Caco-2 (cell line): ENCODE results near the gene ARPC1B. TPM values are rescaled to one million over a fixed set of nuclear protein-coding genes. Genes with fewer than 3 reads are reported as not detected.
A peak's percentile ranks its signal among the peaks of the same experiment; 100 is the strongest.

Source experiments
- BruUV-seq: library from RNA; stranded (reverse); fragments of 400-500 nt; replicated peaks from 2 replicates; lab custom pipeline; 2021; lab: Mats Ljungman, UMichigan
- CTCF ChIA-PET: fragments of 300-600 bp; sonication (Branson Sonifier 250); formaldehyde crosslinking; loops from one replicate; lab custom pipeline; 2022; ENCODE audit warnings: antibody characterized with exemption; lab: Charles Lee
- POLR2A ChIA-PET: fragments of 300-600 bp; sonication (Branson Sonifier 250); formaldehyde crosslinking; loops from one replicate; lab custom pipeline; 2022; ENCODE audit warnings: antibody characterized with exemption; lab: Charles Lee
- DNase-seq, 2 experiments: peaks; one replicate each; pipeline versions ENCODE4 v3.0.0 to v3.0.0-alpha.2; 2020 to 2022
- H3K27me3 ChIP-seq: replicated peaks from 2 replicates; pipeline ENCODE4 v1.6.0; 2011; ENCODE audit warnings: low read length; ENCODE audit not compliant: control insufficient read depth, insufficient read depth
- H3K36me3 ChIP-seq: 2 replicates; pipeline ENCODE4 v1.5.1; 2011; ENCODE audit warnings: low read length; ENCODE audit not compliant: control insufficient read depth, insufficient read depth
- H3K4me1 ChIP-seq: fragments of 250-450 bp; sonication (Bioruptor Pico); 2 replicates; pipeline ENCODE4 v1.5.1; 2020; ENCODE audit warnings: mild to moderate bottlenecking
- H3K4me3 ChIP-seq: 2 replicates; pipeline ENCODE4 v1.5.1; 2011; ENCODE audit warnings: low read depth, mild to moderate bottlenecking, control low read depth, low read length
- H3K9me3 ChIP-seq: fragments of 250-450 bp; sonication (Bioruptor Pico); 2 replicates; pipeline ENCODE4 v1.5.1; 2020; ENCODE audit warnings: mild to moderate bottlenecking, moderate library complexity
- H3K27ac Mint-ChIP-seq: one replicate; pipeline ENCODE4 v1.8.0; 2022; ENCODE audit warnings: mixed read lengths; ENCODE audit not compliant: unreplicated experiment
- H3K27me3 Mint-ChIP-seq: one replicate; pipeline ENCODE4 v1.8.0; 2022; ENCODE audit warnings: mixed read lengths; ENCODE audit not compliant: insufficient read depth, unreplicated experiment
- H3K36me3 Mint-ChIP-seq: one replicate; pipeline ENCODE4 v1.8.0; 2022; ENCODE audit warnings: mild to moderate bottlenecking, mixed read lengths; ENCODE audit not compliant: insufficient read depth, unreplicated experiment
- H3K4me1 Mint-ChIP-seq: one replicate; pipeline ENCODE4 v1.8.0; 2022; ENCODE audit warnings: low read depth, mixed read lengths; ENCODE audit not compliant: unreplicated experiment
- H3K4me3 Mint-ChIP-seq: one replicate; pipeline ENCODE4 v1.8.0; 2022; ENCODE audit warnings: mild to moderate bottlenecking, moderate library complexity, mixed read lengths; ENCODE audit not compliant: unreplicated experiment
- H3K9me3 Mint-ChIP-seq: one replicate; pipeline ENCODE4 v1.8.0; 2022; ENCODE audit warnings: mixed read lengths; ENCODE audit not compliant: unreplicated experiment
- intact Hi-C: fragments of 100-400 bp; cut with micrococcal nuclease; formaldehyde crosslinking; loops from one replicate; pipeline ENCODE4 v1.10.0; 2022; ENCODE audit not compliant: unreplicated experiment
- total RNA-seq: library from RNA; stranded (reverse); gene quantifications from 2 replicates; pipeline ENCODE4 v1.2.3, GENCODE V29; 2022
- TF ChIP-seq, protein P1 (sequence below), 2 experiments: fragments of 200-600 bp in 1 of 2; IDR thresholded peaks; 1 replicate in 1 of 2; 2 replicates in 1 of 2; pipeline versions ENCODE4 v1.5.1 to v1.8.0; 2011 to 2022; ENCODE audit warnings: antibody characterized with exemption in 1 of 2, control low read depth in 1 of 2, inconsistent platforms in 1 of 2, low read depth in 1 of 2, low read length in 1 of 2, mild to moderate bottlenecking in 1 of 2, moderate library complexity in 1 of 2; ENCODE audit not compliant: insufficient read depth in 1 of 2, severe bottlenecking in 1 of 2, unreplicated experiment in 1 of 2

ARPC1B gene
- total RNA-seq, 1 experiment from 2014 or later = 128 TPM

GRCh38 chr7:99420213-99420612 lies 45.7 kb downstream of the ARPC1B start:
- Histone ChIP-seq H3K4me3 (no peak overlapping the region), H3K4me1 (no peaks in the 10 kb centered on the region), H3K36me3 (peaks cover 18% of the 10 kb centered on the region), H3K9me3 (no peaks in the 10 kb centered on the region), H3K27me3 (no peaks in the 10 kb centered on the region)
- peaks cover 100% of the 10 kb centered on the region for H3K36me3 Mint-ChIP-seq
- CTCF ChIA-PET = interaction anchor here (0.8 to 1.1 kb wide), 2 partner anchors 8 to 12 kb away, joined by 3 read pairs; partner anchors contain the start of genes BUD31 and PDAP1
- no peaks in the 10 kb centered on the region for H3K27me3 Mint-ChIP-seq
- TF ChIP-seq, protein P1, sequence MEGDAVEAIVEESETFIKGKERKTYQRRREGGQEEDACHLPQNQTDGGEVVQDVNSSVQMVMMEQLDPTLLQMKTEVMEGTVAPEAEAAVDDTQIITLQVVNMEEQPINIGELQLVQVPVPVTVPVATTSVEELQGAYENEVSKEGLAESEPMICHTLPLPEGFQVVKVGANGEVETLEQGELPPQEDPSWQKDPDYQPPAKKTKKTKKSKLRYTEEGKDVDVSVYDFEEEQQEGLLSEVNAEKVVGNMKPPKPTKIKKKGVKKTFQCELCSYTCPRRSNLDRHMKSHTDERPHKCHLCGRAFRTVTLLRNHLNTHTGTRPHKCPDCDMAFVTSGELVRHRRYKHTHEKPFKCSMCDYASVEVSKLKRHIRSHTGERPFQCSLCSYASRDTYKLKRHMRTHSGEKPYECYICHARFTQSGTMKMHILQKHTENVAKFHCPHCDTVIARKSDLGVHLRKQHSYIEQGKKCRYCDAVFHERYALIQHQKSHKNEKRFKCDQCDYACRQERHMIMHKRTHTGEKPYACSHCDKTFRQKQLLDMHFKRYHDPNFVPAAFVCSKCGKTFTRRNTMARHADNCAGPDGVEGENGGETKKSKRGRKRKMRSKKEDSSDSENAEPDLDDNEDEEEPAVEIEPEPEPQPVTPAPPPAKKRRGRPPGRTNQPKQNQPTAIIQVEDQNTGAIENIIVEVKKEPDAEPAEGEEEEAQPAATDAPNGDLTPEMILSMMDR (IDR thresholded peaks at IDR 0.05; ENCODE audit: insufficient read depth in 1 of 2, low read depth in 1 of 2, low read length in 1 of 2, severe bottlenecking in 1 of 2, unreplicated experiment in 1 of 2) = no peak
- H3K4me3 Mint-ChIP-seq = no peak overlapping the region
- intact Hi-C loops = no loop called here
- no TSS peak for BruUV-seq
- POLR2A ChIA-PET = interaction anchor here (0.6 to 2.0 kb wide), 2 partner anchors 11 to 36 kb away, joined by 3 to 13 read pairs; partner anchors contain the start of genes BUD31 and PDAP1
- peak overlapping the region; percentile 64 for H3K27ac Mint-ChIP-seq
- H3K9me3 Mint-ChIP-seq = no peaks in the 10 kb centered on the region
- no peak for DNase-seq
- peaks cover 9% of the 10 kb centered on the region for H3K4me1 Mint-ChIP-seq

GRCh38 chr7:99420986-99421385 lies 46.5 kb downstream of the ARPC1B start:
- no TSS peak for BruUV-seq
- no peaks in the 10 kb centered on the region for H3K27me3 Mint-ChIP-seq
- Histone ChIP-seq H3K9me3 (no peaks in the 10 kb centered on the region), H3K4me3 (no peak overlapping the region), H3K27me3 (no peaks in the 10 kb centered on the region), H3K4me1 (0 out of 2 replicates have a peak, but pooled peaks cover 5% of the 10 kb centered on the region), H3K36me3 (peaks cover 18% of the 10 kb centered on the region)
- H3K9me3 Mint-ChIP-seq = no peaks in the 10 kb centered on the region
- ChIA-PET POLR2A (no interaction called here), CTCF (interaction anchor here (1.1 kb wide), 1 partner anchor 13 kb away, joined by 3 read pairs; the partner anchor contains the start of genes BUD31 and PDAP1)
- no peak overlapping the region for H3K4me3 Mint-ChIP-seq
- H3K4me1 Mint-ChIP-seq = peaks cover 9% of the 10 kb centered on the region
- DNase-seq = no peak
- intact Hi-C loops = no loop called here
- peaks cover 100% of the 10 kb centered on the region for H3K36me3 Mint-ChIP-seq
- TF ChIP-seq, protein P1 (IDR thresholded peaks at IDR 0.05; ENCODE audit: insufficient read depth in 1 of 2, low read depth in 1 of 2, low read length in 1 of 2, severe bottlenecking in 1 of 2, unreplicated experiment in 1 of 2) = no peak
- H3K27ac Mint-ChIP-seq = no peak overlapping the region

- no peak overlapping the region for H3K27ac Mint-ChIP-seq
- DNase-seq = no peak
- BruUV-seq = no TSS peak
- no peak overlapping the region for H3K4me3 Mint-ChIP-seq
- CTCF ChIA-PET = interaction anchor here (0.6 kb wide), 1 partner anchor 147 kb away, joined by 4 read pairs; no protein-coding TSS in a partner anchor
- 0 out of 2 replicates have a peak, but pooled peaks cover 5% of the 10 kb centered on the region for H3K4me1 ChIP-seq
- no peaks in the 10 kb centered on the region for H3K9me3 ChIP-seq
- H3K4me3 ChIP-seq = no peak overlapping the region
- peaks cover 9% of the 10 kb centered on the region for H3K4me1 Mint-ChIP-seq
- POLR2A ChIA-PET = no interaction called here
- intact Hi-C loops = no loop called here
- H3K36me3 Mint-ChIP-seq = peaks cover 95% of the 10 kb centered on the region
- no peaks in the 10 kb centered on the region for H3K27me3 ChIP-seq
- peaks cover 16% of the 10 kb centered on the region for H3K36me3 ChIP-seq
- TF ChIP-seq, protein P1 (IDR thresholded peaks at IDR 0.05; ENCODE audit: insufficient read depth in 1 of 2, low read depth in 1 of 2, low read length in 1 of 2, severe bottlenecking in 1 of 2, unreplicated experiment in 1 of 2) = no peak
- no peaks in the 10 kb centered on the region for H3K27me3 Mint-ChIP-seq
- H3K9me3 Mint-ChIP-seq = no peaks in the 10 kb centered on the region
Measured at GRCh38 chr7:99422186-99422585, 47.7 kb downstream of the ARPC1B start.
